Middle frontal gyrus (tissue), 1 donor: ENCODE measurements around the gene AGFG1.
"Not testable (repeated sequence)": the region's sequence is repeated elsewhere in the genome, so short reads cannot be mapped to it uniquely, and the experiment has no call there.

ENCODE experiments used
- DNase-seq: peaks from one replicate; pipeline ENCODE4 v3.0.0-alpha.2; 2015; ENCODE audit warnings: low spot score; ENCODE audit errors: extremely low spot score

AGFG1 gene

GRCh38 chr2:227497158-227497557 lies 25.2 kb downstream of the AGFG1 start:
- DNase-seq: no peak

- DNase-seq: no peak
These were observed 27.8 kb downstream of the AGFG1 start for GRCh38 chr2:227499627-227500300.

GRCh38 chr2:227500301-227500630 lies 28.3 kb downstream of the AGFG1 start:
- DNase-seq: no peak

- DNase-seq: no peak
These were observed 31.8 kb downstream of the AGFG1 start for GRCh38 chr2:227503433-227504406.

GRCh38 chr2:227504700-227505099 lies 32.7 kb downstream of the AGFG1 start:
- DNase-seq: no peak

GRCh38 chr2:227506456-227506855 lies 34.5 kb downstream of the AGFG1 start:
- no peak for DNase-seq

- no peak for DNase-seq
These were observed 36.0 kb downstream of the AGFG1 start for GRCh38 chr2:227507963-227508362.

- no peak for DNase-seq
These were observed 37.1 kb downstream of the AGFG1 start for GRCh38 chr2:227509076-227509475.

- no peak for DNase-seq
These were observed 38.1 kb downstream of the AGFG1 start for GRCh38 chr2:227509824-227510619.

- no peak for DNase-seq
These were observed 38.6 kb downstream of the AGFG1 start for GRCh38 chr2:227510620-227510958.

- no peak for DNase-seq
These were observed 39.4 kb downstream of the AGFG1 start for GRCh38 chr2:227511239-227511930.

GRCh38 chr2:227511955-227512354 lies 40.0 kb downstream of the AGFG1 start:
- peak; percentile 27 for DNase-seq

GRCh38 chr2:227513113-227513512 lies 41.2 kb downstream of the AGFG1 start:
- DNase-seq: no peak

- no peak for DNase-seq
These were observed 43.8 kb downstream of the AGFG1 start for GRCh38 chr2:227515742-227516141.

GRCh38 chr2:227517724-227518123 lies 45.8 kb downstream of the AGFG1 start:
- DNase-seq: no peak

- DNase-seq: peak; percentile 31
These were observed 46.4 kb downstream of the AGFG1 start for GRCh38 chr2:227518278-227518865.

- not testable (repeated sequence) for DNase-seq
These were observed 49.2 kb downstream of the AGFG1 start for GRCh38 chr2:227521178-227521577.

- no peak for DNase-seq
These were observed 52.7 kb downstream of the AGFG1 start for GRCh38 chr2:227524665-227525064.

GRCh38 chr2:227527351-227527750 lies 55.4 kb downstream of the AGFG1 start:
- no peak for DNase-seq

- DNase-seq: no peak
These were observed 56.8 kb downstream of the AGFG1 start for GRCh38 chr2:227528803-227529202.

- no peak for DNase-seq
These were observed 57.9 kb downstream of the AGFG1 start for GRCh38 chr2:227529871-227530270.
